HPDE6-E6E7 (cell line): Measurements from ENCODE around the gene TMEM108.

Experiments
- DNase-seq: peaks from one replicate; pipeline ENCODE4 v3.0.0; 2011; ENCODE audit warnings: missing footprints; ENCODE audit errors: extremely low spot score

Gene TMEM108

GRCh38 chr3:133354721-133355120, 316.5 kb downstream of the TMEM108 start:
- DNase-seq, result no peak

- no peak for DNase-seq
Observed at GRCh38 chr3:133360476-133360875, 322.3 kb downstream of the TMEM108 start.

- DNase-seq, result no peak
Observed at GRCh38 chr3:133361011-133361410, 322.8 kb downstream of the TMEM108 start.

- no peak for DNase-seq
Observed at GRCh38 chr3:133361435-133361834, 323.2 kb downstream of the TMEM108 start.

GRCh38 chr3:133362539-133362938, 324.3 kb downstream of the TMEM108 start:
- DNase-seq, result no peak

- no peak for DNase-seq
Observed at GRCh38 chr3:133364704-133365103, 326.5 kb downstream of the TMEM108 start.

- DNase-seq, result no peak
Observed at GRCh38 chr3:133366921-133367320, 328.7 kb downstream of the TMEM108 start.

GRCh38 chr3:133367403-133367802, 329.2 kb downstream of the TMEM108 start:
- no peak for DNase-seq

GRCh38 chr3:133367956-133368355, 329.8 kb downstream of the TMEM108 start:
- DNase-seq, result no peak

- DNase-seq, result no peak
Observed at GRCh38 chr3:133368371-133369067, 330.3 kb downstream of the TMEM108 start.

- DNase-seq, result no peak
Observed at GRCh38 chr3:133369068-133369440, 330.9 kb downstream of the TMEM108 start.

GRCh38 chr3:133371181-133371580, 333.0 kb downstream of the TMEM108 start:
- DNase-seq, result no peak

- no peak for DNase-seq
Observed at GRCh38 chr3:133371676-133372075, 333.5 kb downstream of the TMEM108 start.

GRCh38 chr3:133374708-133375402, 336.7 kb downstream of the TMEM108 start:
- no peak for DNase-seq

GRCh38 chr3:133375403-133375745, 337.2 kb downstream of the TMEM108 start:
- DNase-seq, result no peak

GRCh38 chr3:133376810-133377209, 338.6 kb downstream of the TMEM108 start:
- no peak for DNase-seq

- DNase-seq, result peak; percentile 9
Observed at GRCh38 chr3:133377396-133377795, 339.2 kb downstream of the TMEM108 start.

GRCh38 chr3:133379926-133380325, 341.7 kb downstream of the TMEM108 start:
- no peak for DNase-seq

- no peak for DNase-seq
Observed at GRCh38 chr3:133380481-133381225, 342.5 kb downstream of the TMEM108 start.

- DNase-seq, result no peak
Observed at GRCh38 chr3:133381346-133382109, 343.3 kb downstream of the TMEM108 start.

- peak; percentile 80 for DNase-seq
Observed at GRCh38 chr3:133383175-133383574, 345.0 kb downstream of the TMEM108 start.

- no peak for DNase-seq
Observed at GRCh38 chr3:133383741-133384140, 345.6 kb downstream of the TMEM108 start.
